ENCODE data around the gene SCUBE1.
"Not testable (repeated sequence)": the region's sequence is repeated elsewhere in the genome, so short reads cannot be mapped to it uniquely, and the experiment has no call there.

SCUBE1 gene

GRCh38 chr22:43281394-43281793, 61.8 kb downstream of the SCUBE1 start:
- FAIRE-seq (no peak), DNase-seq (ENCODE audit: low spot score) (no peak)

GRCh38 chr22:43280523-43280886, 62.7 kb downstream of the SCUBE1 start:
- DNase-seq (ENCODE audit: low spot score); FAIRE-seq: not testable (repeated sequence)

GRCh38 chr22:43279867-43280522, 63.2 kb downstream of the SCUBE1 start:
- no peak for FAIRE-seq
- DNase-seq (ENCODE audit: low spot score): no peak

- DNase-seq (ENCODE audit: low spot score): peak; percentile 18
- FAIRE-seq: no peak
These were observed 65.1 kb downstream of the SCUBE1 start for GRCh38 chr22:43277987-43278601.

- FAIRE-seq: no peak
- DNase-seq (ENCODE audit: low spot score): no peak
These were observed 66.1 kb downstream of the SCUBE1 start for GRCh38 chr22:43277091-43277490.

- DNase-seq (ENCODE audit: low spot score) (no peak), FAIRE-seq (no peak)
These were observed 66.9 kb downstream of the SCUBE1 start for GRCh38 chr22:43276321-43276720.

GRCh38 chr22:43275545-43276317, 67.4 kb downstream of the SCUBE1 start:
- DNase-seq (ENCODE audit: low spot score): peak; percentile 60
- no peak for FAIRE-seq

- FAIRE-seq (no peak), DNase-seq (ENCODE audit: low spot score) (no peak)
These were observed 68.5 kb downstream of the SCUBE1 start for GRCh38 chr22:43274595-43275240.

GRCh38 chr22:43273902-43274484, 69.2 kb downstream of the SCUBE1 start:
- FAIRE-seq (no peak), DNase-seq (ENCODE audit: low spot score) (peak; percentile 84)

- DNase-seq (ENCODE audit: low spot score) (no peak), FAIRE-seq (no peak)
These were observed 70.3 kb downstream of the SCUBE1 start for GRCh38 chr22:43272869-43273318.

GRCh38 chr22:43272301-43272700, 70.9 kb downstream of the SCUBE1 start:
- FAIRE-seq (peak; percentile 17), DNase-seq (ENCODE audit: low spot score) (peak; percentile 28)

GRCh38 chr22:43270949-43271348, 72.2 kb downstream of the SCUBE1 start:
- DNase-seq (ENCODE audit: low spot score): no peak
- no peak for FAIRE-seq

- no peak for FAIRE-seq
- DNase-seq (ENCODE audit: low spot score): peak; percentile 26
These were observed 72.8 kb downstream of the SCUBE1 start for GRCh38 chr22:43270314-43270908.

GRCh38 chr22:43269646-43270045, 73.5 kb downstream of the SCUBE1 start:
- DNase-seq (ENCODE audit: low spot score) (no peak), FAIRE-seq (no peak)

GRCh38 chr22:43269246-43269645, 73.9 kb downstream of the SCUBE1 start:
- DNase-seq (ENCODE audit: low spot score): no peak
- FAIRE-seq: no peak

- DNase-seq (ENCODE audit: low spot score) (no peak), FAIRE-seq (no peak)
These were observed 75.1 kb downstream of the SCUBE1 start for GRCh38 chr22:43267981-43268660.

GRCh38 chr22:43267332-43267980, 75.7 kb downstream of the SCUBE1 start:
- FAIRE-seq (no peak), DNase-seq (ENCODE audit: low spot score) (no peak)

GRCh38 chr22:43266076-43266475, 77.1 kb downstream of the SCUBE1 start:
- FAIRE-seq (no peak), DNase-seq (ENCODE audit: low spot score) (no peak)

- DNase-seq (ENCODE audit: low spot score): peak; percentile 82
- FAIRE-seq: peak; percentile 44
These were observed 79.3 kb downstream of the SCUBE1 start for GRCh38 chr22:43263645-43264514.

Data from urothelium cell line (cell line).